Measurements from ENCODE around the gene ACD. TPM values are rescaled to one million over a fixed set of nuclear protein-coding genes. Genes with fewer than 3 reads are reported as not detected.

ACD gene
- polyA plus RNA-seq, 1 experiment: 11.4 TPM

DNA sequence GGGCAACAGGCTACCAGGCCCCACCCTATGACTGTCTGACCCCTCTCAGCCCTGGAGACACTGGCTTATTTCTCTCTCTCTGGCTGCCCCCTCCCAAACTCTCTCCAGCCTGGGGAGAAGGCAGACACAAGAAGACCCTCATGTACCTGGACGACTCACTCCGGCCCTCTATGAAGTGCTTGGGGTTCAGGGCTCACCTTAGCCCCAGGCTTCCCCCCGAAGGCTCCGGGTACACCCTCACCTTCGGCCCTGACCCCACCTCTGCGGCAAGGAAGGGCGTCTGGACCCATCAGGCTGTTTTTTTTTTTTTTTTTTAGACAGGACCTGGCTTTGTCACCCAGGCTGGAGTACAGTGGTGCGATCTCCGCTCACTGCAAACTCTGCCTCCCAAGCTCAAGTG is 16.0 kb downstream of the ACD start:
- Histone ChIP-seq H3K4me3 (ENCODE audit: low read depth, low read length) (no peak overlapping the region), H3K27ac (ENCODE audit: low read depth, low read length) (no peak overlapping the region), H3K9me3 (ENCODE audit: control insufficient read depth, insufficient read depth, low read length) (no peaks in the 10 kb centered on the region; the same call in 1 of the 2 replicates), H3K27me3 (ENCODE audit: control insufficient read depth, insufficient read depth, low read length) (peaks cover 33% of the 10 kb centered on the region)
- CTCF ChIA-PET: interaction anchor here (0.6 to 10.2 kb wide), 13 partner anchors 9 to 130 kb away, joined by 3 to 75 read pairs (median 8); partner anchors contain the start of gene CTCF
- TF ChIP-seq, protein P1, sequence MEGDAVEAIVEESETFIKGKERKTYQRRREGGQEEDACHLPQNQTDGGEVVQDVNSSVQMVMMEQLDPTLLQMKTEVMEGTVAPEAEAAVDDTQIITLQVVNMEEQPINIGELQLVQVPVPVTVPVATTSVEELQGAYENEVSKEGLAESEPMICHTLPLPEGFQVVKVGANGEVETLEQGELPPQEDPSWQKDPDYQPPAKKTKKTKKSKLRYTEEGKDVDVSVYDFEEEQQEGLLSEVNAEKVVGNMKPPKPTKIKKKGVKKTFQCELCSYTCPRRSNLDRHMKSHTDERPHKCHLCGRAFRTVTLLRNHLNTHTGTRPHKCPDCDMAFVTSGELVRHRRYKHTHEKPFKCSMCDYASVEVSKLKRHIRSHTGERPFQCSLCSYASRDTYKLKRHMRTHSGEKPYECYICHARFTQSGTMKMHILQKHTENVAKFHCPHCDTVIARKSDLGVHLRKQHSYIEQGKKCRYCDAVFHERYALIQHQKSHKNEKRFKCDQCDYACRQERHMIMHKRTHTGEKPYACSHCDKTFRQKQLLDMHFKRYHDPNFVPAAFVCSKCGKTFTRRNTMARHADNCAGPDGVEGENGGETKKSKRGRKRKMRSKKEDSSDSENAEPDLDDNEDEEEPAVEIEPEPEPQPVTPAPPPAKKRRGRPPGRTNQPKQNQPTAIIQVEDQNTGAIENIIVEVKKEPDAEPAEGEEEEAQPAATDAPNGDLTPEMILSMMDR (IDR thresholded peaks at IDR 0.05; ENCODE audit: low read depth, low read length): no peak
- POLR2A ChIA-PET: no interaction called here
- DNase-seq (ENCODE audit: low read depth, low spot score): no peak

DNA sequence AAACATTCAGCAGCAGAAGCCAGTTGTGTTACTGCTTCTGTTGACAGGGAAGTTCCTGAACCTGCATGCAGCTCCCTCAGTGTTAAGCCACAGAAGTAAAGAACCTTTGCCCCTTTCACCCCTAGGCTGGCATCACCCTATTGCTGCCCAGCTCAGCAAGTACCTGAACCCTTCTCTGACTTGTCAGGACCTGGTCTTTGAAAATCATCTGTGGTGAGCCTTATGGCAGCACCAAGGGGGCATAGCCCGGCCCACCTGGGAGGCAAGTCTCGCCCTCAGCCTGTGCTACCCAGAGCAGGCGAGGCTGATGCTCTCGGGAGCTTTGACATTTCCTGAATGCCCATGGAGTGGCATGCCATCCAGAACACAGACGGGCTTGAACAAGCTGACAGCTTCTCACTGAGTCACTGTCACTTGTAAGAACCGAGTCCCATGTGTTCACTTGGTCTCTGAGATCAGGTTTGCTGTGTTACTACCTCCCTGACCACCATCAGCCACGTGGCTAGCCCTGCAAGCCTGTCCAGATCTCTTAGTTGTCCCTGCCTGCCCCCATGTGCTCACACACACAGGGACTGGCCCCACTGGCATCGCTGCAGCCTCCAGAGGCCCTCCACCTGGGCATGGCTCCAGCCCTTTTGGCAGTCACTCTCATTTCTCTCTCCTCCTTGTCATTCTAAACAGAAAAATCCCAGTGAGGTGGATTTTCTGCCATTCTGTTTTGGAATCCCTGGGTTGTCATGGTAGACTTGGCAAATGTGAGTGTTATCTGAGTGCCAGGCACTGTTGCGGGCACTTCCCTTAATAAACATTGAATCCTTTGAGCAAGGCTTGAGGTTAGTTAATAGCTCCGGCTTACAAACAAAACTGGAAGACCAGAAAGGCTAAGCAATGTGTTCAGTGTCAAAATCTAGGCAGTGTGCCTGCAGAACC is 18.0 kb downstream of the ACD start:
- TF ChIP-seq, protein P1 (IDR thresholded peaks at IDR 0.05; ENCODE audit: low read depth, low read length): no peak
- no peak overlapping the region for H3K4me3 ChIP-seq (ENCODE audit: low read depth, low read length)
- DNase-seq (ENCODE audit: low read depth, low spot score): no peak
- CTCF ChIA-PET: interaction anchor here (0.6 to 10.2 kb wide), 9 partner anchors 9 to 228 kb away, joined by 3 to 75 read pairs (median 4); partner anchors contain the start of genes ATP6V0D1 and CTCF
- no peaks in the 10 kb centered on the region for H3K9me3 ChIP-seq (ENCODE audit: control insufficient read depth, insufficient read depth, low read length)
- H3K27ac ChIP-seq (ENCODE audit: low read depth, low read length): no peak overlapping the region
- H3K27me3 ChIP-seq (ENCODE audit: control insufficient read depth, insufficient read depth, low read length): peaks cover 22% of the 10 kb centered on the region
- POLR2A ChIA-PET: no interaction called here

DNA sequence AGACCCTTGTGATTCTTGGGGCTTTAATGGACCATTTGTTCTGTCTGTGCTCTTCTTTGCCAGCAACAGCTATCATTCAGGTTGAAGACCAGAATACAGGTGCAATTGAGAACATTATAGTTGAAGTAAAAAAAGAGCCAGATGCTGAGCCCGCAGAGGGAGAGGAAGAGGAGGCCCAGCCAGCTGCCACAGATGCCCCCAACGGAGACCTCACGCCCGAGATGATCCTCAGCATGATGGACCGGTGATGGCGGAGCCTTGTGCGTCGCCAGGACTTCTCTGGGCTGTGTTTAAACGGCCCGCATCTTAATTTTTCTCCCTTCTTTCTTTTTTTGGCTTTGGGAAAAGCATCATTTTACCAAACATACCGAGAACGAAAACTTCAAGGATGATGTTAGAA is 22.4 kb downstream of the ACD start:
- ChIA-PET CTCF (interaction anchor here (2.1 kb wide), 1 partner anchor 91 kb away, joined by 10 read pairs; no protein-coding TSS in a partner anchor), POLR2A (no interaction called here)
- no peak overlapping the region for H3K4me3 ChIP-seq (ENCODE audit: low read depth, low read length)

DNA sequence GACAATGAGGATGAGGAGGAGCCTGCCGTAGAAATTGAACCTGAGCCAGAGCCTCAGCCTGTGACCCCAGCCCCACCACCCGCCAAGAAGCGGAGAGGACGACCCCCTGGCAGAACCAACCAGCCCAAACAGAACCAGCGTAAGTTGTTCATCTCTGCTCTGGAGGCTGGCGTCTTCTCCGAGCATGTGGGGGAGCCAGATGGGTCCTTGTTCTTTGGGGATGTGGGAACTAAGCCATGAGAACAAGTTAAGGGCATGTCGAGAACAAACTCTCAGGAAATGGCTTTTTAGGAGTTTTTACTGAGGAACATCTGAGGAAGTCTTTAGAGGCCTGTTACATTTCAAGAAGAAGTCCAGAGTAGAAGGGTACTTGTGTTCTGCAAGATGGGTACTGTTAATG is 23.3 kb downstream of the ACD start:
- Histone ChIP-seq H3K9me3 (ENCODE audit: control insufficient read depth, insufficient read depth, low read length) (no peaks in the 10 kb centered on the region), H3K27me3 (ENCODE audit: control insufficient read depth, insufficient read depth, low read length) (no peaks in the 10 kb centered on the region), H3K4me3 (ENCODE audit: low read depth, low read length) (no peak overlapping the region), H3K27ac (ENCODE audit: low read depth, low read length) (no peak overlapping the region)
- DNase-seq (ENCODE audit: low read depth, low spot score): no peak
- TF ChIP-seq, protein P1 (IDR thresholded peaks at IDR 0.05; ENCODE audit: low read depth, low read length): no peak
- ChIA-PET POLR2A (no interaction called here), CTCF (interaction anchor here (0.5 kb wide), 1 partner anchor 14 kb away, joined by 3 read pairs; no protein-coding TSS in a partner anchor)

More for the DNA sequence above, 22.4 kb downstream of the ACD start:
- no peaks in the 10 kb centered on the region for H3K9me3 ChIP-seq (ENCODE audit: control insufficient read depth, insufficient read depth, low read length)
- no peak for DNase-seq (ENCODE audit: low read depth, low spot score)
- no peaks in the 10 kb centered on the region for H3K27me3 ChIP-seq (ENCODE audit: control insufficient read depth, insufficient read depth, low read length)
- no peak overlapping the region for H3K27ac ChIP-seq (ENCODE audit: low read depth, low read length)
- TF ChIP-seq, protein P1 (IDR thresholded peaks at IDR 0.05; ENCODE audit: low read depth, low read length): no peak

Data from AG04450 (cell line).